HG02623 (cell line): ENCODE results near the gene GALNT9.

Experiments
- ATAC-seq: cut with Tn5 transposase; IDR thresholded peaks from one replicate; pipeline ENCODE4 v1.9.1; 2021; ENCODE audit warnings: moderate library complexity; ENCODE audit not compliant: unreplicated experiment

GALNT9 gene

GRCh38 chr12:132187646-132188450 is 141.5 kb downstream of the GALNT9 start:
- ATAC-seq, result no peak

- ATAC-seq, result no peak
These were observed 142.3 kb downstream of the GALNT9 start for GRCh38 chr12:132186857-132187620.

- no peak for ATAC-seq
These were observed 143.1 kb downstream of the GALNT9 start for GRCh38 chr12:132186208-132186856.

GRCh38 chr12:132185705-132186104 is 143.7 kb downstream of the GALNT9 start:
- no peak for ATAC-seq

GRCh38 chr12:132182711-132183365 is 146.6 kb downstream of the GALNT9 start:
- no peak for ATAC-seq

GRCh38 chr12:132182206-132182710 is 147.1 kb downstream of the GALNT9 start:
- no peak for ATAC-seq

- ATAC-seq, result no peak
These were observed 147.7 kb downstream of the GALNT9 start for GRCh38 chr12:132181570-132182200.

- ATAC-seq, result no peak
These were observed 148.5 kb downstream of the GALNT9 start for GRCh38 chr12:132180648-132181546.

GRCh38 chr12:132179431-132180362 is 149.7 kb downstream of the GALNT9 start:
- ATAC-seq, result no peak

- no peak for ATAC-seq
These were observed 150.5 kb downstream of the GALNT9 start for GRCh38 chr12:132178801-132179401.

GRCh38 chr12:132178316-132178715 is 151.1 kb downstream of the GALNT9 start:
- ATAC-seq, result no peak

- ATAC-seq, result no peak
These were observed 152.4 kb downstream of the GALNT9 start for GRCh38 chr12:132176920-132177551.

- no peak for ATAC-seq
These were observed 152.9 kb downstream of the GALNT9 start for GRCh38 chr12:132176385-132176919.

GRCh38 chr12:132175496-132176384 is 153.6 kb downstream of the GALNT9 start:
- no peak for ATAC-seq

GRCh38 chr12:132174839-132175490 is 154.4 kb downstream of the GALNT9 start:
- ATAC-seq, result no peak
